GM12801 (cell line): ENCODE data around the gene WBP2NL.

Experiments
- CTCF ChIP-seq: IDR thresholded peaks from one replicate; pipeline ENCODE4 v1.5.1; 2011; ENCODE audit warnings: control low read depth; ENCODE audit not compliant: insufficient read length; ENCODE audit errors: extremely low read depth

WBP2NL gene

GRCh38 chr22:42041784-42042183 is 43.2 kb downstream of the WBP2NL start:
- no peak for TF ChIP-seq CTCF

GRCh38 chr22:42050641-42051180 is 52.1 kb downstream of the WBP2NL start:
- TF ChIP-seq CTCF: no peak

- no peak for TF ChIP-seq CTCF
These were observed 54.2 kb downstream of the WBP2NL start for GRCh38 chr22:42052765-42053164.

- no peak for TF ChIP-seq CTCF
These were observed 58.3 kb downstream of the WBP2NL start for GRCh38 chr22:42056757-42057511.

- no peak for TF ChIP-seq CTCF
These were observed 61.9 kb downstream of the WBP2NL start for GRCh38 chr22:42060489-42060888.

GRCh38 chr22:42061041-42061440 is 62.5 kb downstream of the WBP2NL start:
- no peak for TF ChIP-seq CTCF

- TF ChIP-seq CTCF: no peak
These were observed 64.0 kb downstream of the WBP2NL start for GRCh38 chr22:42062506-42063170.
